Measurements from ENCODE around the gene CD40LG. TPM values are rescaled to one million over a fixed set of nuclear protein-coding genes. Genes with fewer than 3 reads are reported as not detected.

CD40LG gene
- total and polyA plus RNA-seq, 12 donors, result 0.07 to 0.78 (median 0.25) TPM; not detected in 6

- intact Hi-C loops (cut with DNase I), result no loop called here
- H3K27me3 ChIP-seq, result no peaks in the 10 kb centered on the region
- DNase-seq, result no peak
- H3K27ac ChIP-seq, result no peak overlapping the region
- no peaks in the 10 kb centered on the region for H3K36me3 ChIP-seq (replicated peaks in 1 of 2)
- no peaks in the 10 kb centered on the region for H3K9me3 ChIP-seq (replicated peaks in 1 of 3)
- TF ChIP-seq CTCF (IDR thresholded peaks at IDR 0.05), result no peak
- no peak for TF ChIP-seq POLR2A (IDR thresholded peaks at IDR 0.05)
- WGBS, 4 donors, result 50 to 100% (median 77%) methylated on average over 1 of the region's 1 CpG
- no peak overlapping the region for H3K4me3 ChIP-seq
- no peaks in the 10 kb centered on the region for H3K4me1 ChIP-seq (replicated peaks in 1 of 2)
These were observed 39.5 kb downstream of the CD40LG start for GRCh38 chrX:136687457-136687856.

GRCh38 chrX:136689436-136689835, 41.5 kb downstream of the CD40LG start:
- Histone ChIP-seq H3K4me3 (no peak overlapping the region), H3K27ac (no peak overlapping the region), H3K4me1 (replicated peaks in 1 of 2) (no peaks in the 10 kb centered on the region), H3K27me3 (no peaks in the 10 kb centered on the region), H3K36me3 (replicated peaks in 1 of 2) (no peaks in the 10 kb centered on the region), H3K9me3 (replicated peaks in 1 of 3) (no peaks in the 10 kb centered on the region)
- DNase-seq, result no peak
- intact Hi-C loops (cut with DNase I), result no loop called here
- 52 to 78% (median 65%) methylated on average over 6 of the region's 6 CpGs for WGBS, 4 donors
- TF ChIP-seq POLR2A (IDR thresholded peaks at IDR 0.05) (no peak), CTCF (IDR thresholded peaks at IDR 0.05) (no peak)

GRCh38 chrX:136691028-136691809, 43.3 kb downstream of the CD40LG start:
- Histone ChIP-seq H3K9me3 (replicated peaks in 1 of 3) (no peaks in the 10 kb centered on the region), H3K4me1 (replicated peaks in 1 of 2) (no peaks in the 10 kb centered on the region), H3K36me3 (replicated peaks in 1 of 2) (no peaks in the 10 kb centered on the region), H3K27me3 (no peaks in the 10 kb centered on the region), H3K4me3 (no peak overlapping the region), H3K27ac (no peak overlapping the region)
- WGBS, 4 donors, result 49 to 76% (median 65%) methylated on average over 3 of the region's 3 CpGs
- intact Hi-C loops (cut with DNase I), result no loop called here
- no peak for TF ChIP-seq CTCF (IDR thresholded peaks at IDR 0.05)
- no peak for TF ChIP-seq POLR2A (IDR thresholded peaks at IDR 0.05)
- DNase-seq, result no peak

- no peak for DNase-seq
- no peaks in the 10 kb centered on the region for H3K36me3 ChIP-seq (replicated peaks in 1 of 2)
- intact Hi-C loops (cut with DNase I), result no loop called here
- no peaks in the 10 kb centered on the region for H3K9me3 ChIP-seq (replicated peaks in 1 of 3)
- no peaks in the 10 kb centered on the region for H3K27me3 ChIP-seq
- H3K4me1 ChIP-seq (replicated peaks in 1 of 2), result no peaks in the 10 kb centered on the region
- 77 to 91% (median 79%) methylated on average over 4 of the region's 4 CpGs for WGBS, 4 donors
- no peak overlapping the region for H3K4me3 ChIP-seq
- TF ChIP-seq CTCF (IDR thresholded peaks at IDR 0.05) (no peak), POLR2A (IDR thresholded peaks at IDR 0.05) (no peak)
- no peak overlapping the region for H3K27ac ChIP-seq
These were observed 44.3 kb downstream of the CD40LG start for GRCh38 chrX:136692271-136692670.
